Epithelial cell of alveolus of lung (primary cell): Measurements from ENCODE around the gene ZNF322. TPM values are rescaled to one million over a fixed set of nuclear protein-coding genes. Genes with fewer than 3 reads are reported as not detected.

Source experiments
- total RNA-seq: library from RNA; depleted of rRNA; stranded (reverse); fragments of >200 nt; gene quantifications from 2 replicates; pipeline ENCODE4 v1.2.1, GENCODE V29; 2015

The ZNF322 gene, protein sequence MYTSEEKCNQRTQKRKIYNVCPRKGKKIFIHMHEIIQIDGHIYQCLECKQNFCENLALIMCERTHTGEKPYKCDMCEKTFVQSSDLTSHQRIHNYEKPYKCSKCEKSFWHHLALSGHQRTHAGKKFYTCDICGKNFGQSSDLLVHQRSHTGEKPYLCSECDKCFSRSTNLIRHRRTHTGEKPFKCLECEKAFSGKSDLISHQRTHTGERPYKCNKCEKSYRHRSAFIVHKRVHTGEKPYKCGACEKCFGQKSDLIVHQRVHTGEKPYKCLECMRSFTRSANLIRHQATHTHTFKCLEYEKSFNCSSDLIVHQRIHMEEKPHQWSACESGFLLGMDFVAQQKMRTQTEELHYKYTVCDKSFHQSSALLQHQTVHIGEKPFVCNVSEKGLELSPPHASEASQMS
- total RNA-seq = 11.9 and 18.4 TPM in 2 replicates

DNA sequence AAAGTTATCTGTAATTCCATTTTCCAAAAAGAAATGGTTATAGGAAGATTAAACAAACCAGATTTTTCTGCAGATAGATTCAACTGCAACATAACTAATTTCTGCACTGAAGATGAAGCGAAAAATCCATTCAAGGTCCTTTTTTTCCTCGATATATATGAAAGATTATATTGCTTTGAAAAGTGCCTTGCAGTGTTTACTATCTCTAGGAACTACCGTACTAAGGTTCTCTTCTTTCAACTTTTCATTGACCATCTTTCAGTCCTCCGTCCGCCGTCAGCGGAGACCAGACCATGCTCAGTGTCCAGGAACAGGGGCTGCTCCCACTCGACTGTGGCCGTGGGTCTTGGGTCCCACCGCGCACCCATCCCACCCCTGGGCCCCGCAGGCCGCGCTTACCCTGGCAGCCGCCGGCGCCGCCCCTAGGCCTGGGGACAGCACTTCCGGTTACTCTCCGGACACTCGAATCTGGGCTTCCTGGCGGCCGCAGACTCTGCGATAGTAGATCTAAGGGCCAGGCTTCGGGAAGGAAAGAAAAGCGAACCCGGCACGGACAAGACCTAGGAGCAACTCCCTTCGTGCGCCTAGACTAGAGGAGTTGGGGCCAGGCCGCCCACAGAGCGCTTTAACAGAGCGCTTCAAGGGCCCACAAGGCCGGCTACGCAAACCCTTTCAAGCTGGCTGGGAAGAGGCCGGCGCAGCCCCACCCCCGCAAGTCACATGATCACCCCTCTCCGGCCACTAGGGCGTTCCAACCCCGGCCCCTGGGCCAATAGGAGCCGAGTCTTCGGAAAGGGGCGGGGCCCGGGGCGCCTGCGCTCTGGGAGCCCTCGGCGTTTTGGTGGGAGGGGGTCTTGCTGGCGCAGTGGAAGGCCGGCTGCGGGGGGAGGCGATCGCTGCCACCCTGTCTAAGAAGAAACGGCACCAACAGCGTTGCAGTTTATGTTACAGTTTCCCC lies at the start of gene ZNF322:
Gene ZNF322, minus strand, starts transcription at position 705 of the 958 bp plus-strand sequence. CDS start 21,193 bp downstream, outside the sequence.

DNA sequence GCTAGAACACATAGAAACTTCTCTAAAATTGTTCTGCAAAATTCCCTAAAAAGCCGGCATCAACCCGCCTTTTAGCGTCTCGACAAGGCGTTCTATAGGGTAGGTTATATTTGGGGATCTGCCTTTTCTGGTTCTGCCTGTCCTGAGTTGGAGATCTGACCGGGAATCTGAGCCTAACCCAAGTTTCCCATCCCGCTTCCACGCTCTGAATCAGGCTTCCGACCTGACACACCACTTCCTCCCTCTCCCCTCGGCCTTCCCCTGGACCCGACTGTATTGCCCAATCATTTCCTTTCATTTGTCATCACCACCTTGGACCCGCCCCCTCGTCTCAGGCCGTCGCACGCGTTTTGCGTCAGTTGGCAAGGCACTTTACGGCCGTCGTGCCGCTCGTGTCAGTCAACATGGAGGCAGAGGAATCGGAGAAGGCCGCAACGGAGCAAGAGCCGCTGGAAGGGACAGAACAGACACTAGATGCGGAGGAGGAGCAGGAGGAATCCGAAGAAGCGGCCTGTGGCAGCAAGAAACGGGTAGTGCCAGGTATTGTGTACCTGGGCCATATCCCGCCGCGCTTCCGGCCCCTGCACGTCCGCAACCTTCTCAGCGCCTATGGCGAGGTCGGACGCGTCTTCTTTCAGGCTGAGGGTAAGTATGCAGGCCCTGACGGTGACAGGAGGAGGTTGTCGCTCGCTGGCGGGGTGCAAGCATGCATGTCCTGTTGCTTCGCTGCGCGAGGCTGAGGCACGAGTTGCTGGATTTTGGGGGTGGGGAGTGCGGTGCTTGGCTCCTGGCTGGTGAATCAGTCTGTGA lies 62.8 kb downstream of the ZNF322 start, which contains the start of gene ABT1:
Gene ABT1, plus strand, starts transcription at position 375 of the 810 bp plus-strand sequence. Its CDS starts 30 bp downstream, at position 405.

Other genes with a start within 250 kb of the ZNF322 start
- 16.2 and 17.1 TPM in 2 replicates for gene BTN3A3, start 219.2 kb downstream of the ZNF322 start, total RNA-seq
- 5.3 and 12.5 TPM in 2 replicates for gene BTN2A1, start 201.8 kb downstream of the ZNF322 start, total RNA-seq
- gene BTN1A1, start 159.4 kb downstream of the ZNF322 start, total RNA-seq = not detected in 2 replicates
- gene HMGN4, start 121.4 kb downstream of the ZNF322 start, total RNA-seq = 64.8 and 69.1 TPM in 2 replicates
- 15.0 and 19.6 TPM in 2 replicates for gene ABT1, start 62.8 kb downstream of the ZNF322 start, total RNA-seq